Measurements from ENCODE around the gene OR1L8. TPM values are rescaled to one million over a fixed set of nuclear protein-coding genes. Genes with fewer than 3 reads are reported as not detected.

OR1L8 gene
- total RNA-seq, 4 donors from 2014 or later, result not detected

- DNase-seq (ENCODE audit: low spot score in 2 of 2), result no peak
- Histone ChIP-seq H3K27me3 (no peaks in the 10 kb centered on the region), H3K36me3 (no peaks in the 10 kb centered on the region), H3K9me3 (no peaks in the 10 kb centered on the region), H3K4me3 (no peak overlapping the region), H3K4me1 (no peaks in the 10 kb centered on the region), H3K27ac (no peak overlapping the region)
- TF ChIP-seq POLR2AphosphoS5 (IDR thresholded peaks at IDR 0.05) (no peak), POLR2A (IDR thresholded peaks at IDR 0.05) (no peak), CTCF (IDR thresholded peaks at IDR 0.05) (no peak), EP300 (IDR thresholded peaks at IDR 0.05) (no peak)
- 51% methylated on average over 6 of the region's 9 CpGs for WGBS
Observed at GRCh38 chr9:122562134-122562760, 20.9 kb downstream of the OR1L8 start.

- Histone ChIP-seq H3K4me1 (no peaks in the 10 kb centered on the region), H3K9me3 (no peaks in the 10 kb centered on the region), H3K4me3 (no peak overlapping the region), H3K36me3 (no peaks in the 10 kb centered on the region), H3K27me3 (no peaks in the 10 kb centered on the region), H3K27ac (no peak overlapping the region)
- DNase-seq (ENCODE audit: low spot score in 2 of 2), result no peak
- TF ChIP-seq EP300 (IDR thresholded peaks at IDR 0.05), result no peak
- TF ChIP-seq POLR2A (IDR thresholded peaks at IDR 0.05), result no peak
- TF ChIP-seq POLR2AphosphoS5 (IDR thresholded peaks at IDR 0.05), result no peak
- TF ChIP-seq CTCF (IDR thresholded peaks at IDR 0.05), result no peak
- 83% methylated on average over 4 of the region's 4 CpGs for WGBS
Observed at GRCh38 chr9:122561446-122561845, 21.7 kb downstream of the OR1L8 start.

GRCh38 chr9:122552812-122553211 lies 30.4 kb downstream of the OR1L8 start, which contains the start of gene OR1N2:
Gene OR1N2 (plus strand): TSS chr9:122553112. CDS start chr9:122553212, 100 bp downstream.
- 54% methylated on average over 2 of the region's 2 CpGs for WGBS
- Histone ChIP-seq H3K36me3 (no peaks in the 10 kb centered on the region), H3K9me3 (no peaks in the 10 kb centered on the region), H3K4me1 (no peaks in the 10 kb centered on the region), H3K27ac (no peak within 1 kb of the TSS), H3K27me3 (no peaks in the 10 kb centered on the region), H3K4me3 (no peak within 1 kb of the TSS)
- DNase-seq (ENCODE audit: low spot score in 2 of 2), result no peak
- TF ChIP-seq POLR2AphosphoS5 (IDR thresholded peaks at IDR 0.05) (no peak), CTCF (IDR thresholded peaks at IDR 0.05) (no peak), POLR2A (IDR thresholded peaks at IDR 0.05) (no peak), EP300 (IDR thresholded peaks at IDR 0.05) (no peak)

GRCh38 chr9:122551371-122551770 lies 31.8 kb downstream of the OR1L8 start:
- DNase-seq (ENCODE audit: low spot score in 2 of 2), result no peak
- no peak overlapping the region for H3K4me3 ChIP-seq
- 56% methylated on average over 5 of the region's 5 CpGs for WGBS
- no peaks in the 10 kb centered on the region for H3K4me1 ChIP-seq
- H3K36me3 ChIP-seq, result no peaks in the 10 kb centered on the region
- no peaks in the 10 kb centered on the region for H3K27me3 ChIP-seq
- no peak for TF ChIP-seq POLR2AphosphoS5 (IDR thresholded peaks at IDR 0.05)
- no peak for TF ChIP-seq POLR2A (IDR thresholded peaks at IDR 0.05)
- TF ChIP-seq CTCF (IDR thresholded peaks at IDR 0.05), result no peak
- TF ChIP-seq EP300 (IDR thresholded peaks at IDR 0.05), result no peak
- no peak overlapping the region for H3K27ac ChIP-seq
- H3K9me3 ChIP-seq, result no peaks in the 10 kb centered on the region

GRCh38 chr9:122546196-122546595 lies 37.0 kb downstream of the OR1L8 start:
- H3K4me3 ChIP-seq, result no peak overlapping the region
- 58% methylated on average over 8 of the region's 8 CpGs for WGBS
- no peaks in the 10 kb centered on the region for H3K36me3 ChIP-seq
- no peaks in the 10 kb centered on the region for H3K27me3 ChIP-seq
- no peak for DNase-seq (ENCODE audit: low spot score in 2 of 2)
- H3K9me3 ChIP-seq, result no peaks in the 10 kb centered on the region
- H3K27ac ChIP-seq, result no peak overlapping the region
- TF ChIP-seq EP300 (IDR thresholded peaks at IDR 0.05) (no peak), POLR2AphosphoS5 (IDR thresholded peaks at IDR 0.05) (no peak), POLR2A (IDR thresholded peaks at IDR 0.05) (no peak), CTCF (IDR thresholded peaks at IDR 0.05) (no peak)
- H3K4me1 ChIP-seq, result no peaks in the 10 kb centered on the region
